Measurements from ENCODE around the gene C10orf90.

Gene C10orf90, protein sequence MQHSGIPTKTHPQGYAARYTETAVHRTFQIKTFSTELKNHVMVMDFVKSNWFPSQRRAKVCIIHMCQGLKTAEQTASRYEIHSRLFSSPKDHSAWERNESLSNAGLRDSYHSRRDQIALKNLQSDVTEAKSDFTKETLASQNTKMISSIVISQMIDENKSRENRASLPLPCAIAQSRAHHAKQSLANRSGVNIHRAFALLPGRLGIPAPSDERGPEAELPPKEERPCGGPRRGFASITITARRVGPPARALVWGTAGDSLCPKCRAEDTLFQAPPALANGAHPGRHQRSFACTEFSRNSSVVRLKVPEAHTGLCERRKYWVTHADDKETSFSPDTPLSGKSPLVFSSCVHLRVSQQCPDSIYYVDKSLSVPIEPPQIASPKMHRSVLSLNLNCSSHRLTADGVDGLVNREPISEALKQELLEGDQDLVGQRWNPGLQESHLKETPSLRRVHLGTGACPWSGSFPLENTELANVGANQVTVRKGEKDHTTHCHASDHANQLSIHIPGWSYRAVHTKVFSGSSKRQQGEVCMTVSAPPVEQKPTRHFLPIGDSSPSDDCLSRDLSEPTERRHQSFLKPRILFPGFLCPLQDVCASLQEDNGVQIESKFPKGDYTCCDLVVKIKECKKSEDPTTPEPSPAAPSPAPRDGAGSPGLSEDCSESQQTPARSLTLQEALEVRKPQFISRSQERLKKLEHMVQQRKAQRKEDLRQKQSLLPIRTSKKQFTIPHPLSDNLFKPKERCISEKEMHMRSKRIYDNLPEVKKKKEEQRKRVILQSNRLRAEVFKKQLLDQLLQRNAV

GRCh38 chr10:126670056-126670894, at the start of gene C10orf90:
Gene C10orf90 (minus strand): TSS chr10:126670693. CDS start chr10:126670480, 213 bp downstream.
- Mint-ChIP-seq H3K9me3 (peaks cover 6% of the 10 kb centered on the region), H3K4me1 (no peaks in the 10 kb centered on the region), H3K27ac (no peak within 1 kb of the TSS), H3K4me3 (no peak within 1 kb of the TSS), H3K36me3 (ENCODE audit: low read depth) (no peaks in the 10 kb centered on the region), H3K27me3 (peaks cover 1% of the 10 kb centered on the region)
- ATAC-seq (no peak), DNase-seq (no peak)

DNA sequence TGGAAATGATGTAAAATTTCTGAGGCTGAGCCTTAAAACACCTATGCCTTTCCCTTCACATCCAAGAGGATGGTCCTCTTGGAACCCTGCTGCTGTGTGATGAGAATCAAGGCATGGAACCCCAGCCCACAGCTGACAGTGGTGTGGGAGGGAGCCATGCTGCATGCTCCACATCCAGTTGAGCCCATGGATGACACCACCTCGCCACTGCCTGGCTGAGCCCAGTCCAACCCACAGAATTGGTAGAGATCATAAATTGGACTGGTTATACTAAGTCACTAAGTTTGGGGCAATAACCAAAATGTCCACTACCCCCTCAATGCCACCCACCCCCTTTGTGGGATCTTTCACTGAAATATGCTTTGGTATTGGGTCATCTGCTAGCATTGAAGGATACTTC, 45.9 kb upstream of the C10orf90 start:
- H3K36me3 Mint-ChIP-seq (ENCODE audit: low read depth) = no peaks in the 10 kb centered on the region
- H3K4me1 Mint-ChIP-seq = no peaks in the 10 kb centered on the region
- peaks cover under 1% of the 10 kb centered on the region for H3K27me3 Mint-ChIP-seq
- H3K4me3 Mint-ChIP-seq = no peak overlapping the region
- peaks cover 5% of the 10 kb centered on the region for H3K9me3 Mint-ChIP-seq
- DNase-seq (no peak), ATAC-seq (no peak)
- H3K27ac Mint-ChIP-seq = no peak overlapping the region

DNA sequence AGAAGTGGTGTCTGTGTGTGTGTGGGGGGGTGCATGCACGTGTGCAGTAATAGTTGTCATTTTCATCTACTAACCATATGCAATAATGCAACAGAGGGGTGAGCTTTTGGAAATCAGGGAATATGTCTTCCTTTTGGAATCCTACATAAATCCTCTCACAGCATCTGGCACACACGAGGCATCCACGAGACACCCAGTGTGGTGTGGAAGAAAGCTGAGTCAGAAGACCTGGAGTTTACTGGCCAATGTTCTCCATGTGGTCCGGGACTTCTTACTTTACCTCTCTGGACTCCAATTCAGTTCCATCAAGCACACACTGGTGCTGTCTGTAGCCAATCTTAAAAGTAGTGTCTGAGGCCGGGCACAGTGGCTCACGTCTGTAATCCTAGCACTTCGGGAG, 43.1 kb upstream of the C10orf90 start:
- H3K27ac Mint-ChIP-seq = no peak overlapping the region
- no peak overlapping the region for H3K4me3 Mint-ChIP-seq
- peaks cover 5% of the 10 kb centered on the region for H3K9me3 Mint-ChIP-seq
- no peaks in the 10 kb centered on the region for H3K36me3 Mint-ChIP-seq (ENCODE audit: low read depth)
- no peaks in the 10 kb centered on the region for H3K4me1 Mint-ChIP-seq
- H3K27me3 Mint-ChIP-seq = no peaks in the 10 kb centered on the region
- ATAC-seq = no peak
- DNase-seq = no peak

GRCh38 chr10:126712681-126713080, 42.2 kb upstream of the C10orf90 start:
- no peak for DNase-seq
- no peak overlapping the region for H3K27ac Mint-ChIP-seq
- no peak overlapping the region for H3K4me3 Mint-ChIP-seq
- H3K9me3 Mint-ChIP-seq = peaks cover 5% of the 10 kb centered on the region
- ATAC-seq = no peak
- no peaks in the 10 kb centered on the region for H3K36me3 Mint-ChIP-seq (ENCODE audit: low read depth)
- no peaks in the 10 kb centered on the region for H3K27me3 Mint-ChIP-seq
- no peaks in the 10 kb centered on the region for H3K4me1 Mint-ChIP-seq

DNA sequence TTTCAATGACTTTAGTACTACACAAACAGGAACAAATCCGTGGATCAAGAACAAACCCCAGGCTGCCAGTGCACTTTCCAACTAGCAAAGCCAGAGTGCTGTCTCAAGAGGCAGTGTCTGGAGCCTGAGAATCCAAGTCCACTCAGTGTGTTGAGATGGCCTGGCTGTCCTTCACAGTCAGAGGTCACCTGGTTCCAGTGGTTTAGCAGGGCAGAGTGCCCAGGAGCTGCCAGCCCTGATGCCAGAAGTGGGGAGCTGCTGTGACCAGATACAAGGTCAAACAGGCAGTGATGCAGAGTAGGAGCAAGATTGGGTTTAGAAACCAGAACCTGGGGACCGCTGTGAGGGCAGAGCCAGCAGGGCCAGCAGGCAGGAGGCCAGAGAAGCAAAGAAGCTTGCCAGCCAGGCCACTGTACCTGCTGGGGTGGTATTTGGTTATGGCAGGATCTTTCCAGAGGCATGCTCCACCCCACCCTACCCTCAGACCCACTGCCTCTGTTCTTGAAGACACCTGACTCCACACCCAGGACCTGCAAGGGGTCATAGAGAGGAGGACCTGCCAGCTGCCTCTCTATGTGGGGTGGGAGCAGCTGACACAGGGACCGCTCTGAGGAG, 35.6 kb upstream of the C10orf90 start:
- DNase-seq = no peak

DNA sequence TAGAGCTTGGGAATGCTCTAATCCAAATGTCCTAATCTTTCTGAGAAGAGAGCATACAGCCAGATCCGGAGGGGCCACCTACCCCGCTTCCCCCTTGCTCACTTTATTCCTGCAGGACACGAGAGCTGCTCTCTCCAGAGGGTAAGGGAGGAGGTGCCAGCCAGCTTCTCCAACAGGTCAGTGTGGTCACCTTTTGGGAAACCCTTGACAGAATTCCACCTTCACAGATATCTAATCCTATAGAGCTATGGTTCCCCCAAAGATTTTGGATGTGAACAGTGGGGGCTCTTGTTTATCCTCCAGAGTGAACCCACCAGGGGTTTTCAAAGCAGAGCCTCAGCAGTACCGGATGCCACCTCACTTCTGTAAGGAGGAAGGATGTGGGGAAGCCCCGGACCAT, 34.6 kb upstream of the C10orf90 start:
- no peak for ATAC-seq
- Mint-ChIP-seq H3K36me3 (ENCODE audit: low read depth) (no peaks in the 10 kb centered on the region), H3K27me3 (no peaks in the 10 kb centered on the region), H3K4me1 (no peaks in the 10 kb centered on the region), H3K27ac (no peak overlapping the region), H3K9me3 (no peaks in the 10 kb centered on the region), H3K4me3 (no peak overlapping the region)
- no peak for DNase-seq

More for the DNA sequence above, 35.6 kb upstream of the C10orf90 start:
- no peaks in the 10 kb centered on the region for H3K36me3 Mint-ChIP-seq (ENCODE audit: low read depth)
- H3K9me3 Mint-ChIP-seq = no peaks in the 10 kb centered on the region
- H3K4me1 Mint-ChIP-seq = no peaks in the 10 kb centered on the region
- H3K4me3 Mint-ChIP-seq = no peak overlapping the region
- H3K27ac Mint-ChIP-seq = no peak overlapping the region
- ATAC-seq = no peak
- H3K27me3 Mint-ChIP-seq = no peaks in the 10 kb centered on the region

DNA sequence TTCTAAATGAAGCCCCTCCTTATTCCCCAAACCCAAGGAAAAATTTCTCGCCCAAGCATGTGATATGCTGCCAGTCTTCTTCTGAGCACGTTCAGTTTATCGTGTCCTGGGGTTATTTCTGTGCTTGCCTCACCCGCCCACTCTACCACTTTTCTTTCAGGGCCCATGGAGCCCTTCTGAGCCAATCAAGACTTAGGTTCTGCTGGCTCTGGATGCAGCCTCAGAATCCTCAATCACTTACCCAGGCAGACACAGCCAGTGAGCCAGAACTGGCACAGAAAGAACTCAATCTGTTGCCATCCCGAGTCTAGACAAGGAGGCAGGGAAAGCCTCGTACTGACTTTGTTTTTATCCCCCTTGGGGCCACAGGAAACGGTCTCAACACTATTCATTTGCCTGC, 34.2 kb upstream of the C10orf90 start:
- Mint-ChIP-seq H3K9me3 (no peaks in the 10 kb centered on the region), H3K4me1 (no peaks in the 10 kb centered on the region), H3K27me3 (no peaks in the 10 kb centered on the region), H3K4me3 (no peak overlapping the region), H3K27ac (no peak overlapping the region), H3K36me3 (ENCODE audit: low read depth) (no peaks in the 10 kb centered on the region)
- ATAC-seq (no peak), DNase-seq (no peak)

DNA sequence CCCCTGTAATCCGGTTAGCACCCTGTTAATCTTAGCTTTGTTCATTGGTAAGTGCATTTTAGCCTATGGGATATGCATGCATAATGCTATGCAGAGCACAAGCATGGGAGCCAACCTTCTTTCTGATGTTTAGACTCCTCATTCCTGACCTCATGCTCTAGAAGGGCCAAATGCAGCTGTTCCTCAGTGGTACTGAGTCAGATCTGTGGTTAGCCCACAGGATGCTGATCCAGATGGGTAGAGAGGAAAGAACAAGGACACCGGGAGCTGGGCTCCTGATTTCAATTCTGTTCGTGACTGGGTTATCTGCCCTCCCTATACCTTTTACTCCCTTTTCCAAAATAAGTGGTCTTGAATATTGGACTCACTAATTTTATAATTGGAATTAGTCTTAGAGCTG, 31.7 kb upstream of the C10orf90 start:
- no peaks in the 10 kb centered on the region for H3K4me1 Mint-ChIP-seq
- no peaks in the 10 kb centered on the region for H3K9me3 Mint-ChIP-seq

DNA sequence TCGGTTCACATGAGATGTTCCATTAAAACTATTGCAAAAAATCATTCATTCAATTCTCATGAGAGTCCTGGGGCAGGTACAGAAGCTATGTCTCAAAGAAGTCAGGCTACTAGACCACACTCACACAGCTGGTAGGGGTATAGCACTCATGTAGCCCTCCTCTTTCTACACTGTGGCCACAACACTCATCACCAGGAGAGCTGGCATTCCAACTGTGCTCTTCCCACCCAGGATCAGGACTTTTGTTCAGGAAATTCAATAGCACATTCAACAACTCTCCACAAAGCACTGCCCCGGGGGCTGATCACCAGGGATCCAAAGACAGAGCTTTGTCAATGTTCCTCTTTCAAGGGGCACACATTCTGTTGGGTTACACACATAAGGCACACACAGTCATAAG, 31.0 kb upstream of the C10orf90 start:
- H3K4me1 Mint-ChIP-seq = no peaks in the 10 kb centered on the region
- H3K4me3 Mint-ChIP-seq = no peak overlapping the region
- H3K27ac Mint-ChIP-seq = no peak overlapping the region
- ATAC-seq = no peak
- H3K36me3 Mint-ChIP-seq (ENCODE audit: low read depth) = no peaks in the 10 kb centered on the region
- no peaks in the 10 kb centered on the region for H3K27me3 Mint-ChIP-seq
- H3K9me3 Mint-ChIP-seq = no peaks in the 10 kb centered on the region
- DNase-seq = no peak

More for the DNA sequence above, 31.7 kb upstream of the C10orf90 start:
- no peak for ATAC-seq
- DNase-seq = no peak
- no peaks in the 10 kb centered on the region for H3K36me3 Mint-ChIP-seq (ENCODE audit: low read depth)
- H3K27ac Mint-ChIP-seq = no peak overlapping the region
- no peak overlapping the region for H3K4me3 Mint-ChIP-seq
- no peaks in the 10 kb centered on the region for H3K27me3 Mint-ChIP-seq

DNA sequence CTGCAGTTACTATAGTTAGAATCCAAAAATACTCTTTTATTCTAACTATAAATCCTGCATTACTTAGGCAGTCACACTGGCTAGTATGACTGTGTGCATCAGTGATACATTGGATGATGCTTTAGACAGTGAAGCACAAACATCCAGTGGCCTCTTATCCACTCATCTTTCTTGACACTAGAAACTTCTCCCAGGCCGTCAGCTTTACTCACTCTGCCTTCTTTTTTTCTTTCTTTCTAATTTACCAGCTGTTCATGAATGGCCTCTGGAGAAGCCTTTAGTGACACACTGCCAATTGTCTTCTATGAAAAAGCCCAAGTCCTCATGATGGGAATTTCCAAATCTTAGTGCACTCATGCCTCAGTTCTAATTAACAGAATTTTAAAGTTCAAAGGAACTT, 26.2 kb upstream of the C10orf90 start:
- DNase-seq = no peak
- ATAC-seq = no peak
- H3K27me3 Mint-ChIP-seq = no peaks in the 10 kb centered on the region
- H3K9me3 Mint-ChIP-seq = no peaks in the 10 kb centered on the region
- no peaks in the 10 kb centered on the region for H3K4me1 Mint-ChIP-seq
- no peak overlapping the region for H3K27ac Mint-ChIP-seq
- no peak overlapping the region for H3K4me3 Mint-ChIP-seq
- H3K36me3 Mint-ChIP-seq (ENCODE audit: low read depth) = no peaks in the 10 kb centered on the region

- Mint-ChIP-seq H3K4me1 (no peaks in the 10 kb centered on the region), H3K9me3 (no peaks in the 10 kb centered on the region), H3K4me3 (no peak overlapping the region), H3K27ac (no peak overlapping the region), H3K36me3 (ENCODE audit: low read depth) (no peaks in the 10 kb centered on the region), H3K27me3 (no peaks in the 10 kb centered on the region)
- ATAC-seq (no peak), DNase-seq (no peak)
These were observed 21.0 kb upstream of the C10orf90 start for GRCh38 chr10:126691456-126691855.

DNA sequence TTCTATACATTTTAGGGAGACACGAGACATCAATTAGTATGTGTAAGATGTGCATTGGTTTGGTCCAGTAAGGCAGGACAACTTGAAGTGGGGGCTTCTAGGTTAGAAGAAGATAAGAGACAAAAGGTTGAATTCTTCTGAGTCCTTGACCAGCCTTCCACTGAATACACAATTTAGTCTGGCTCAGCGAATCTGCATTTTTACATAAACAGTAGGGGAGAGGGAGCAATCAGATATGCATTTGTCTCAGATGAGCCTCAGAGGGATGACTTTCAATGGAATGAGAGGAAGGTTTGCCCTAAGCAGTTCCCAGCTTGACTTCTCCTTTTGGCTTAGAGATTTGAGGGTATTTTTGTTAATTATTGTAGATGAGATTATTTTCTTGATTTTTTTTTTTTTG, 20.0 kb upstream of the C10orf90 start:
- Mint-ChIP-seq H3K4me3 (no peak overlapping the region), H3K9me3 (no peaks in the 10 kb centered on the region), H3K36me3 (ENCODE audit: low read depth) (no peaks in the 10 kb centered on the region), H3K4me1 (no peaks in the 10 kb centered on the region), H3K27me3 (no peaks in the 10 kb centered on the region), H3K27ac (no peak overlapping the region)
- DNase-seq (no peak), ATAC-seq (no peak)

GRCh38 chr10:126689461-126689994, 19.0 kb upstream of the C10orf90 start:
- H3K27me3 Mint-ChIP-seq = no peaks in the 10 kb centered on the region
- H3K27ac Mint-ChIP-seq = no peak overlapping the region
- no peak for DNase-seq
- H3K9me3 Mint-ChIP-seq = peaks cover 4% of the 10 kb centered on the region
- ATAC-seq = no peak
- no peaks in the 10 kb centered on the region for H3K4me1 Mint-ChIP-seq
- H3K4me3 Mint-ChIP-seq = no peak overlapping the region
- no peaks in the 10 kb centered on the region for H3K36me3 Mint-ChIP-seq (ENCODE audit: low read depth)

DNA sequence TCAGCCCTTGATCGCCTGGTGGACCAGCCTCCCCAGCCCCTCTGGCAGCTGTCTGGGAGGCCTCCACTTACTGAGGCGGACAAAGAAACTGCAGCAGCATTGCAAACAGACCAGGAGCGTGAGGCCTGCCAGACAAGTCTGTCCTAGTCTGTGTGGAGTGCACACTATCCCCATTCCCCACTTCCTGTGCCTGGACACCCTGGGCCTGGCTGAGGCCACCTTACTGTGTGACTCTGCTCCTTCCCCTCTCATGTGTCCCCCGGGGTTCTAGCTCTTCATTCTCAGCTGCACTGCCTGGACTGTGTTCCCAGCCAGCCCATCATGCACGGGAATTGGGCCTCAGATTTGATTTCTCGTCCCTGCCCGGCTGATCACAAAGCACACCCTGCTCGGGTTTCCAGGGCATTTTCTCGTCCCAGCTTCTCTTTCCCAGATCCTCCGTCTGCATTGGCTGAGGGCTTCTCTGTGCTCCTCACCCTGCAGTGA, 16.7 kb upstream of the C10orf90 start:
- Mint-ChIP-seq H3K27me3 (no peaks in the 10 kb centered on the region), H3K36me3 (ENCODE audit: low read depth) (no peaks in the 10 kb centered on the region), H3K27ac (no peak overlapping the region), H3K4me1 (no peaks in the 10 kb centered on the region), H3K9me3 (peaks cover 5% of the 10 kb centered on the region), H3K4me3 (no peak overlapping the region)
- ATAC-seq = no peak
- DNase-seq = no peak
